ENCODE data around the gene GAGE1.
"Not testable (repeated sequence)": the region's sequence is repeated elsewhere in the genome, so short reads cannot be mapped to it uniquely, and the experiment has no call there.

GAGE1 gene

DNA sequence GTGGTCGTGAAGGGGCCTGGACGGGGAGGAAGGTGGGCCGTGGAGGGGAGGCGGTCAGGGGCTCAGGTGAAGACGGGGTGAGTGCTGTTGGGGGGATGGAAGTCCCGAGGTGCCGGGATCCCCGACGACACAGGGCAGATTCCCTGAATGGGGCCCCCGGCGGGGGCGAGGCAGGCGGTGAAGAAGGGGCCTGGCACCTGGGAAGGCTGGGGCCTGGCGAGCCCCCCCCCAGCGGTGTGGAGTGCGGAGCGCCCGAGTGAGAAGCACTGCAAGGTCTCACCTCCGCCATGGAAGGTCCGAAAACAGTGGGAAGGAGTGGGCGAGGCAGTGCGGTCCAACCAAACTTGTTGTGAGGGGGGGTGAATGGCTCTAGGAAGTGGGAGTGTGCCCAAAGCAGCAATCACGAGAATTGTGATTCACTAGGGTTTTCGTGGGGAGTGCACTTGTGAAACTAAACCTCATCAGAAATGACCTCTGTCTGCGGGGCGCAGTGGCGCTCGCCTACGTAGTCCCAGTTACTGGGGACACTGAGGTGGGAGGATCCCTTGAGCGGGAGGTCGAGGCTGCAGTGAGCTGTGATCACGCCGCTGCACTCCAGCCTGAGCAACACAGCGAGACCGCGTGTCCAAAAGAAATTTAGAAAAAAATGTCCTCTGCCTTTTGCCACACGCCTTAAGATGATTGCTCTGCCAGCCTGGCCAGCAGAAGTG is 8.9 kb upstream of the GAGE1 start:
- not testable (repeated sequence) for H3K27ac ChIP-seq (ENCODE audit: low read length, poor library complexity, severe bottlenecking); H3K14ac ChIP-seq (ENCODE audit: low read length in 2 of 2); H3K4me2 ChIP-seq (ENCODE audit: low read length, poor library complexity, severe bottlenecking)

DNA sequence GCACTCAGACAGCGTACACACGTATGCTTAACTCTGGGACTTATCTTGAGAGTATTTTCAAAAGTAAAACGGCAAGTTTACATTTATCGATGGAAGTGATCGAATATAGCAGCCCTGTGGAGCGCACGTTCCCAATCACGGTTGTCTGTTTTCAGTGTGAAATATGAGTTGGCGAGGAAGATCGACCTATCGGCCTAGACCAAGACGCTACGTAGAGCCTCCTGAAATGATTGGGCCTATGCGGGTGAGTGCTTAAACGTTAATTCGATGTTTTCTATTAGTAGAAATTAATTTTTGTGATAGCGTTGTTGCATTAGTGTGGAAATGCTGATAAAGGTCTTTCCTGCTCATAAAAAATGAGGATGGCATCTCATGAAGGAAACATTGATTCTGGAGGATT is 8.3 kb upstream of the GAGE1 start:
- H4K8ac ChIP-seq (ENCODE audit: low read length); H2AK5ac ChIP-seq (ENCODE audit: low read length, severe bottlenecking); H3K79me1 ChIP-seq (replicated peaks; ENCODE audit: low read length, poor library complexity, severe bottlenecking); H3K9me3 ChIP-seq (ENCODE audit: control insufficient read depth, low read length); H3K36me3 ChIP-seq (ENCODE audit: control insufficient read depth in 1 of 2, insufficient read depth in 2 of 2, low read depth in 1 of 2, low read length in 2 of 2); H3K27me3 ChIP-seq (ENCODE audit: control insufficient read depth in 1 of 2, insufficient read depth in 1 of 2, low read length in 2 of 2); H3K9ac ChIP-seq (ENCODE audit: low read length); H2BK120ac ChIP-seq (ENCODE audit: low read depth, low read length); H3K14ac ChIP-seq (ENCODE audit: low read length in 2 of 2); H3K4me2 ChIP-seq (ENCODE audit: low read length, poor library complexity, severe bottlenecking); H3K18ac ChIP-seq (ENCODE audit: low read depth in 1 of 2, low read length in 2 of 2); H2BK5ac ChIP-seq (ENCODE audit: low read depth, low read length, poor library complexity, severe bottlenecking); H3K4me1 ChIP-seq (ENCODE audit: control insufficient read depth, insufficient read depth, low read depth, low read length); H2BK15ac ChIP-seq (ENCODE audit: low read depth, poor library complexity, severe bottlenecking); H4K91ac ChIP-seq (ENCODE audit: low read length); H3K4ac ChIP-seq (ENCODE audit: low read depth in 1 of 2, low read length in 2 of 2); H2AFZ ChIP-seq (ENCODE audit: low read depth, low read length); H3K27ac ChIP-seq (ENCODE audit: low read length, poor library complexity, severe bottlenecking); H2BK12ac ChIP-seq (ENCODE audit: low read length in 2 of 2); H3K4me3 ChIP-seq (ENCODE audit: insufficient read depth in 1 of 2, low read depth in 1 of 2, low read length in 2 of 2); DNase-seq; H3K23ac ChIP-seq (ENCODE audit: low read length in 2 of 2): not testable (repeated sequence)
- 95% methylated on average over 11 of the region's 17 CpGs for WGBS

More for the DNA sequence above, 8.9 kb upstream of the GAGE1 start:
- not testable (repeated sequence) for H3K4me3 ChIP-seq (ENCODE audit: insufficient read depth in 1 of 2, low read depth in 1 of 2, low read length in 2 of 2); H2BK12ac ChIP-seq (ENCODE audit: low read length in 2 of 2); H4K8ac ChIP-seq (ENCODE audit: low read length); H3K4me1 ChIP-seq (ENCODE audit: control insufficient read depth, insufficient read depth, low read depth, low read length); H2AK5ac ChIP-seq (ENCODE audit: low read length, severe bottlenecking); H2AFZ ChIP-seq (ENCODE audit: low read depth, low read length); H3K36me3 ChIP-seq (ENCODE audit: control insufficient read depth in 1 of 2, insufficient read depth in 2 of 2, low read depth in 1 of 2, low read length in 2 of 2); H4K91ac ChIP-seq (ENCODE audit: low read length); H3K9ac ChIP-seq (ENCODE audit: low read length); DNase-seq; H2BK120ac ChIP-seq (ENCODE audit: low read depth, low read length); H3K79me1 ChIP-seq (replicated peaks; ENCODE audit: low read length, poor library complexity, severe bottlenecking); H3K18ac ChIP-seq (ENCODE audit: low read depth in 1 of 2, low read length in 2 of 2); H3K23ac ChIP-seq (ENCODE audit: low read length in 2 of 2); H2BK5ac ChIP-seq (ENCODE audit: low read depth, low read length, poor library complexity, severe bottlenecking); H3K9me3 ChIP-seq (ENCODE audit: control insufficient read depth, low read length); H2BK15ac ChIP-seq (ENCODE audit: low read depth, poor library complexity, severe bottlenecking); H3K27me3 ChIP-seq (ENCODE audit: control insufficient read depth in 1 of 2, insufficient read depth in 1 of 2, low read length in 2 of 2); H3K4ac ChIP-seq (ENCODE audit: low read depth in 1 of 2, low read length in 2 of 2)
- WGBS: 88% methylated on average over 9 of the region's 37 CpGs

GRCh38 chrX:49610718-49611310 is 12.0 kb downstream of the GAGE1 start:
- 45% methylated on average over 6 of the region's 7 CpGs for WGBS
- no peak for DNase-seq

GRCh38 chrX:49618574-49618973 is 19.8 kb downstream of the GAGE1 start:
- no peak overlapping the region for H2BK12ac ChIP-seq (ENCODE audit: low read length in 2 of 2)
- H2BK15ac ChIP-seq (ENCODE audit: low read depth, poor library complexity, severe bottlenecking): no peak overlapping the region
- DNase-seq: no peak
- H3K4me1 ChIP-seq (ENCODE audit: control insufficient read depth, insufficient read depth, low read depth, low read length): no peaks in the 10 kb centered on the region
- no peak overlapping the region for H3K14ac ChIP-seq (ENCODE audit: low read length in 2 of 2)
- H3K4me3 ChIP-seq (ENCODE audit: insufficient read depth in 1 of 2, low read depth in 1 of 2, low read length in 2 of 2): no peak overlapping the region
- H2BK120ac ChIP-seq (ENCODE audit: low read depth, low read length): no peak overlapping the region
- no peak overlapping the region for H4K91ac ChIP-seq (ENCODE audit: low read length)
- no peak overlapping the region for H3K9ac ChIP-seq (ENCODE audit: low read length)
- H2AK5ac ChIP-seq (ENCODE audit: low read length, severe bottlenecking): no peak overlapping the region
- H2AFZ ChIP-seq (ENCODE audit: low read depth, low read length): no peak overlapping the region
- peaks cover 0 to 3% of the 10 kb centered on the region in 2 experiments for H3K27me3 ChIP-seq (ENCODE audit: control insufficient read depth in 1 of 2, insufficient read depth in 1 of 2, low read length in 2 of 2)
- no peak overlapping the region for H4K8ac ChIP-seq (ENCODE audit: low read length)
- H3K9me3 ChIP-seq (ENCODE audit: control insufficient read depth, low read length): no peaks in the 10 kb centered on the region
- H3K18ac ChIP-seq (ENCODE audit: low read depth in 1 of 2, low read length in 2 of 2): no peak overlapping the region
- 86% methylated on average over 1 of the region's 2 CpGs for WGBS
- H2BK5ac ChIP-seq (ENCODE audit: low read depth, low read length, poor library complexity, severe bottlenecking): no peak overlapping the region
- H3K36me3 ChIP-seq (ENCODE audit: control insufficient read depth in 1 of 2, insufficient read depth in 2 of 2, low read depth in 1 of 2, low read length in 2 of 2): no peaks in the 10 kb centered on the region
- H3K23ac ChIP-seq (ENCODE audit: low read length in 2 of 2): no peak overlapping the region
- H3K4ac ChIP-seq (ENCODE audit: low read depth in 1 of 2, low read length in 2 of 2): no peak overlapping the region
- no peak overlapping the region for H3K27ac ChIP-seq (ENCODE audit: low read length, poor library complexity, severe bottlenecking)
- no peak overlapping the region for H3K4me2 ChIP-seq (ENCODE audit: low read length, poor library complexity, severe bottlenecking)
- no peaks in the 10 kb centered on the region for H3K79me1 ChIP-seq (replicated peaks; ENCODE audit: low read length, poor library complexity, severe bottlenecking)

More at GRCh38 chrX:49610718-49611310, 12.0 kb downstream of the GAGE1 start:
- Histone ChIP-seq H3K9me3 (ENCODE audit: control insufficient read depth, low read length) (no peaks in the 10 kb centered on the region), H3K4ac (ENCODE audit: low read depth in 1 of 2, low read length in 2 of 2) (no peak overlapping the region), H3K27me3 (ENCODE audit: control insufficient read depth in 1 of 2, insufficient read depth in 1 of 2, low read length in 2 of 2) (peaks cover 0 to 26% of the 10 kb centered on the region in 2 experiments), H4K8ac (ENCODE audit: low read length) (no peak overlapping the region), H3K23ac (ENCODE audit: low read length in 2 of 2) (no peak overlapping the region), H3K36me3 (ENCODE audit: control insufficient read depth in 1 of 2, insufficient read depth in 2 of 2, low read depth in 1 of 2, low read length in 2 of 2) (no peaks in the 10 kb centered on the region), H2BK15ac (ENCODE audit: low read depth, poor library complexity, severe bottlenecking) (no peak overlapping the region), H2AFZ (ENCODE audit: low read depth, low read length) (no peak overlapping the region), H3K9ac (ENCODE audit: low read length) (no peak overlapping the region), H2BK120ac (ENCODE audit: low read depth, low read length) (no peak overlapping the region), H3K14ac (ENCODE audit: low read length in 2 of 2) (no peak overlapping the region), H2BK5ac (ENCODE audit: low read depth, low read length, poor library complexity, severe bottlenecking) (no peak overlapping the region), H3K27ac (ENCODE audit: low read length, poor library complexity, severe bottlenecking) (no peak overlapping the region), H3K4me2 (ENCODE audit: low read length, poor library complexity, severe bottlenecking) (no peak overlapping the region), H3K4me1 (ENCODE audit: control insufficient read depth, insufficient read depth, low read depth, low read length) (no peaks in the 10 kb centered on the region), H2BK12ac (ENCODE audit: low read length in 2 of 2) (no peak overlapping the region), H4K91ac (ENCODE audit: low read length) (no peak overlapping the region), H3K79me1 (replicated peaks; ENCODE audit: low read length, poor library complexity, severe bottlenecking) (no peaks in the 10 kb centered on the region), H3K4me3 (ENCODE audit: insufficient read depth in 1 of 2, low read depth in 1 of 2, low read length in 2 of 2) (no peak overlapping the region), H2AK5ac (ENCODE audit: low read length, severe bottlenecking) (no peak overlapping the region), H3K18ac (ENCODE audit: low read depth in 1 of 2, low read length in 2 of 2) (no peak overlapping the region)
